ENCODE measurements around the gene KRTAP5-2.
"Not testable (repeated sequence)": the region's sequence is repeated elsewhere in the genome, so short reads cannot be mapped to it uniquely, and the experiment has no call there.

KRTAP5-2 gene

GRCh38 chr11:1592628-1593027 is 5.5 kb downstream of the KRTAP5-2 start:
- no peak for FAIRE-seq
- DNase-seq (ENCODE audit: low spot score) = no peak

DNA sequence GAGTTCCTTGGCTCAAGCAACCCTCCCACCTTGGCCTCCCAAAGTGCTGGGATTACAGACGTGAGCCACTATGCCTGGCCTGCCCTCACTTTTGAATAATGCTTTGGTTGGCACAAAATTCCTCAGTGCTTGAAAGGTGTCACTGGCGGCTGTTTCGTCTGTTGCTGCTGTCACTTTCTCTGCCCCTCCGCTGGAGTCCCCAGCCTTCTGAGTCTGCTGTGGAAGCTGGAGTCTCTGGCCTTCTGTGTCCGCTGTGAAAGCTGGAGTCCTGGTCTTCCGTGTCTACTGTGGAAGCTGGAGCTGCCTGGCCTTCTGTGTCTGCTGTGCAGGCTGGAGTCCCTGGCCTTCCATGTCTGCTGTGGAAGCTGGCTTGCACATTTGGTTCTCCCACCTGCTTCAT is 8.1 kb downstream of the KRTAP5-2 start:
- no peak for DNase-seq (ENCODE audit: low spot score)
- FAIRE-seq = no peak

GRCh38 chr11:1589191-1589963 is 8.7 kb downstream of the KRTAP5-2 start:
- FAIRE-seq; DNase-seq (ENCODE audit: low spot score): not testable (repeated sequence)

GRCh38 chr11:1586699-1587098 is 11.4 kb downstream of the KRTAP5-2 start:
- no peak for FAIRE-seq
- DNase-seq (ENCODE audit: low spot score) = no peak

DNA sequence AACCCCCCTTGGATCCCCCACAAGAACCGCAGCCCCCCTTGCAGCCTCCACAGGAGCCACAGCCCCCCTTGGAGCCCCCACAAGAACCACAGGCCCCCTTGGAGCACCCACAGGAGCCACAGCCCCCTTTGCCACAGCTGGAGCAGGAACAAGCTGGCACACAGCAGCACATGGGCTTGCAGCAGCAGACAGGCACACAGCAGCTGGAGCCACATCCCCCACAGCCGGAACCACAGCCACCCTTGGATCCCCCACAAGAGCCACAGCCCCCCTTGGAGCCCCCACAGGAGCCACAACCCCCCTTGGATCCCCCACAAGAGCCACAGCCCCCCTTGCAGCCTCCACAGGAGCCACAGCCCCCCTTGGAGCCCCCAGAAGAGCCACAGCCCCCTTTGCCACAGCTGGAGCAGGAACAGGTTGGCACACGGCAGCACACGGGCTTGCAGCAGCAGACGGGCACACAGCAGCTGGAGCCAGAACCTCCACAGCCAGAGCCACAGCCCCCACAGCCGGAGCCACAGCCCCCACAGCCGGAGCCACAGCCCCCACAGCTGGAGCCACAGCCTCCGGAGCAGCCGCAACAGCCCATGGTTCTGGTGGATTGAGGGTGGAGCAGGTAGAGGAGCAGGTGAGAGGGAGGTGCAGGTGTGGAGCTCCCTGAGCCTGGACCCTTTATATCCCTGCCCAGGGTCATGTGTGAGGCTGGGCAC is 13.3 kb downstream of the KRTAP5-2 start, which contains the start of gene KRTAP5-1:
TSS of gene KRTAP5-1 (minus strand) at position 623 of the 710 bp plus-strand sequence. CDS start at position 589, 34 bp downstream.
- not testable (repeated sequence) for FAIRE-seq; DNase-seq (ENCODE audit: low spot score)

- not testable (repeated sequence) for FAIRE-seq; DNase-seq (ENCODE audit: low spot score)
These were observed 15.2 kb downstream of the KRTAP5-2 start for GRCh38 chr11:1582909-1583308.

GRCh38 chr11:1581976-1582375 is 16.1 kb downstream of the KRTAP5-2 start:
- no peak for FAIRE-seq
- no peak for DNase-seq (ENCODE audit: low spot score)

- FAIRE-seq = no peak
- no peak for DNase-seq (ENCODE audit: low spot score)
These were observed 21.3 kb downstream of the KRTAP5-2 start for GRCh38 chr11:1576825-1577224.

- not testable (repeated sequence) for DNase-seq (ENCODE audit: low spot score); FAIRE-seq
These were observed 22.3 kb downstream of the KRTAP5-2 start for GRCh38 chr11:1575756-1576155.

GRCh38 chr11:1574933-1575242 is 23.2 kb downstream of the KRTAP5-2 start:
- FAIRE-seq = no peak

GRCh38 chr11:1574238-1574932 is 23.7 kb downstream of the KRTAP5-2 start:
- DNase-seq (ENCODE audit: low spot score) = peak; percentile 69

More at GRCh38 chr11:1574933-1575242, 23.2 kb downstream of the KRTAP5-2 start:
- no peak for DNase-seq (ENCODE audit: low spot score)

GRCh38 chr11:1573903-1574237 is 24.2 kb downstream of the KRTAP5-2 start:
- DNase-seq (ENCODE audit: low spot score) (peak; percentile 25), FAIRE-seq (no peak)

More at GRCh38 chr11:1574238-1574932, 23.7 kb downstream of the KRTAP5-2 start:
- no peak for FAIRE-seq

DNA sequence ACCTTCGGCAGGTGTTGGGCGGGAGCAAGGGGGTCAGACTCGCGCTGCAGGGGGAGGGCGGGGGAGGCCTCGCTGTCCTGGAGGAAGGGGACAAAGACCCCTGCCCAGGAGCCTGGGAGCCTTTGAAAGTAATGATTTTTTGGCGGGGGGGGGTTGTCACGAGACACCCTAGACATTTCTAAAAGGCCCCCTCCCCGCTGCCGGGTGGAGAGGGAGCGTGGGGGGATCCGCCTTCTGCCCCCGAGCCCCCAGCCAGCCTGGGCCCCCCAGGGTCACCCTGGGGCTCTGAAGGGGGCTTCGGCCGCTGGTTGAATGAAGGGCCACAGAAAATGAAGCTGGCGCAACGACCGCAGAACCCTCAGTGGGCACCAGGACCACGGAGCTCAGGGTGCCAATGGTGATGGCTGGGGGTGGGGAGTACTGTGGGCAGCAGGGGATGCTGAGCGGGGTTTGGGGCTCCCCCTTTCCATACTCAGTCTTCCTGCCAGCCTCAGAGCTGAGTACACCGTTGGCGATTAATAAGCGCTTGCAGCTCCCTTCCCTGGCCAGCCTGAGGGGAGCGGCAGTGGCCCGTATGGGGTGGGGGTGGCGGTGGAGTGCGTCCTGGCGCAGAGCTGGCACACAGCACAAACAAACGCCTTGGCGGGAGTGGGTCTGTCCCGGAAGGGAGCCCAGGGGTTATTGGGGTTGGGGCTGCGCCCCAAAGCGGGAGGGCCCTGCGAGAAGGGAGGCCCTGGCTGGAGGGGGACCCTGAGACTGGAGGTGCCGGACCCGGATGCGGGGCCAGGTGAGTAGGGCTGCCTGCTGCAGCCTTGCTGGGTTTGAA is 24.8 kb downstream of the KRTAP5-2 start:
- FAIRE-seq (no peak), DNase-seq (ENCODE audit: low spot score) (no peak)

DNA sequence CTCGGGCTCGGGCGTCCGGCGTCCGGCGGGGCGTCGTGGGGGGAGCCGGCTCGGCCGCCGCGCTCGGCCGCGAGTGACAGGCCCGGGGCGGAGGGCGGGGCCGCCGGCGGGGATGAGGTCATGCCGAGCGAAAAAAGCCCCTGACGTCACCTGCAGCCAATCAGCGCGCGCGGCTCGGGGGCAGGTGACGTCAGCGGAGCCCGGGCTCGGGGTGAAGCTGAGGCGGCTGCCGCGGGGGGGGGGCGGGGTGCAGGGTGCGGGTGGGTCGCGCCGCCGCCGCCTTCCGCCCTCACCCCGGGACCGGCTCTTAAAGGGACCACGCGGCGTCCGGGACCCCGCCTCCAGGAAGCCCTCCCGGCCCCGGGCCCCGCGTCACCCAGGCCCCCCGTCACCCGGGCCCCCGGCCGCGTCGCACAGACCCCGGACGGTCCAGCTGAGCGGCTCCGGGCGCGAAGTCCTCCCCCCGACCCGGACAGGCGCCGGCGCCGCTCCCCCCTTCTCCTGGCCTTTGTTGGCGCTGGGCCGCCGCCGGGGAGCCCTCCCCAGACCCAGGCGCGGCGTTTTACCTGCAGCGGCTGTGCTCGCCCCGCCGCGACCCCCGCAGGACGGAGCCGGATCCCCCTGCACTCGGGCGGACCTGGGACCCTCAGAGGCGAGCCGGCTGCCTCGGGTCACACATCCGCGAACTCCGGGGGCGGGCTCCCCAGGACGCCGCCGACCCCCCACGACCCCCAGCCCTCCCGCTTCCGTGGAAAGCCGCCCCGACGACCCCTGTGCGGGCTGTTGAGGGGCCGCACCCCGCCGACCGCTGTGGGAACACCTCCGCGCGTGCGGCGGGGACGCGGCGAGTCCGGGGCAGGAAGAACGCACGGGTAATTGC is 25.7 kb downstream of the KRTAP5-2 start, which contains the start of gene DUSP8:
TSS of gene DUSP8 (minus strand) at position 75 of the 880 bp plus-strand sequence. CDS start 6,445 bp downstream, outside the sequence.
- DNase-seq (ENCODE audit: low spot score) (peak; percentile 92), FAIRE-seq (no peak)

- FAIRE-seq (no peak), DNase-seq (ENCODE audit: low spot score) (no peak)
These were observed 26.3 kb downstream of the KRTAP5-2 start for GRCh38 chr11:1571760-1572196.

- DNase-seq (ENCODE audit: low spot score) (no peak), FAIRE-seq (no peak)
These were observed 27.0 kb downstream of the KRTAP5-2 start for GRCh38 chr11:1570896-1571759.

DNA sequence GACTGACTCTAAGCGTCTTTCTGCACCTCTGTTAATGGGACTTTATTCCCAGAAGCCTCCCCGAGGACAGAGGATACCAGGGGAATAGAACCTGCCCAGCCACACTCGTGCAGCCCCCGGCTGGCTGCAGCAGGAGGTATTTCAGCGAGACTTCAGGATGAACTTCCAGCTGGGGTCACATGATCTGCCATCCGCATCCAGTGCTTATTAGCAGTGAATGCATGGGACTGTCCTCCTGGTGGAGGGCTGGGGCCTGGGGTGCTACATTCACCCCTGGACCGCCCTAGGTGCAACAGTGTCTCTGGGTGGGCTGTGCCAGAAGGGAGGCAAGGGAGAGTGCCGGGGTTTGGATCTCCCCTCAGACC is 27.6 kb downstream of the KRTAP5-2 start:
- DNase-seq (ENCODE audit: low spot score) (no peak), FAIRE-seq (no peak)

DNA sequence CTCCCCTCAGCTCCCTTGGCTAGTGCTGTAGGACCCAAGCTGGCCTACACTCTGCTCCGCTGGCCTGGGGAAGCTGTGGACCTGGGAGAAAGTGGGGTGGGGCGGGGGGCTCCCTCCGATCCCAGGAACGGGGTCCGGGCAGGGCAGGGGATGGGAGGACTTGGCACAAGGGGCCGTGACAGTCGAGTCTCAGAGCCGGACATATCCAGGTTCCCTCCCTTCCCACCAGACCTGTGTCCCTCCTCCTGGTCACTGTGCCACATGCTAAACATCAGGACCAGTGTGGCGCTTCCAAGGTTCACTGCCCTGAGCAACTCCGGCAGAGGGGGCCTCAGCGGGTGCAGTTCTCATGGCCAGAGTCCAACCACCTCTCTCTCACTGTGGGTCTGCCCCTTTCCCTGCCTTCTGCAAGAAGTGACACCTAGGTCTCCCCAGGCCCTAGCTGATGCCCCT is 28.1 kb downstream of the KRTAP5-2 start:
- FAIRE-seq (no peak), DNase-seq (ENCODE audit: low spot score) (no peak)

DNA sequence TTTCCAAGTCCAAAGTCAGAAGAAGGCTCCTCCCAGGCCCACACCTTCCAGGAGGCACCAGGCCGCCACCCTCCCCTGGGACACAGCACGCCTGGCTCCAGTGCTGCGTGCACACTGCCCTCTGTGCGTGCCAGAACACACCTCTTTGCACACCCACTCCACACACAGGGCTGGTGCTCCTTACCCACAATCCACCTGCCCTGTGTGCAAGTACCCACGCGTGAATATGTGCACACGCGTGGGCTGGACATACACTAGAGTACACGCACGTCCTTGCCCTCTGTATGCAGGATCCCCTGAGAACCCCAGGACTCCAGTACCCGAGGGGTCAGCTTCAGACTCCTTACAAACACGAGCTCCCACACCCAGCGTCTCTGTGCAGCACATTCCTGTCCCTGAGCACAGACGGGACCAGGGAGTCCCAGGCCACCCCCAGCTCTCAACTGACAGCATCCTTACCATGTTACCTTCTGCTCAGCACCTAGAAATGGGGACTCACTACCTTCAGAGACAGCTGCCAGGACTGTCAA is 28.8 kb downstream of the KRTAP5-2 start:
- no peak for FAIRE-seq
- DNase-seq (ENCODE audit: low spot score) = no peak

Measured in urothelium cell line (cell line).